Measurements from ENCODE around the gene MSGN1.

GRCh38 chr2:17781482-17781881 lies 34.8 kb upstream of the MSGN1 start:
- TF ChIP-seq CTCF (IDR thresholded peaks at IDR 0.05) (no peak), POLR2AphosphoS5 (IDR thresholded peaks at IDR 0.05) (no peak)

Measured in prostate gland (tissue), 2 donors.